Embryonic facial prominence (tissue), 1 donor: Measurements from ENCODE around the gene ENPP1.
"Not testable (repeated sequence)": the region's sequence is repeated elsewhere in the genome, so short reads cannot be mapped to it uniquely, and the experiment has no call there.

Experiments
- DNase-seq: peaks from one replicate; pipeline ENCODE4 v3.0.0-alpha.2; 2016; ENCODE audit errors: extremely low spot score

ENPP1 gene

DNA sequence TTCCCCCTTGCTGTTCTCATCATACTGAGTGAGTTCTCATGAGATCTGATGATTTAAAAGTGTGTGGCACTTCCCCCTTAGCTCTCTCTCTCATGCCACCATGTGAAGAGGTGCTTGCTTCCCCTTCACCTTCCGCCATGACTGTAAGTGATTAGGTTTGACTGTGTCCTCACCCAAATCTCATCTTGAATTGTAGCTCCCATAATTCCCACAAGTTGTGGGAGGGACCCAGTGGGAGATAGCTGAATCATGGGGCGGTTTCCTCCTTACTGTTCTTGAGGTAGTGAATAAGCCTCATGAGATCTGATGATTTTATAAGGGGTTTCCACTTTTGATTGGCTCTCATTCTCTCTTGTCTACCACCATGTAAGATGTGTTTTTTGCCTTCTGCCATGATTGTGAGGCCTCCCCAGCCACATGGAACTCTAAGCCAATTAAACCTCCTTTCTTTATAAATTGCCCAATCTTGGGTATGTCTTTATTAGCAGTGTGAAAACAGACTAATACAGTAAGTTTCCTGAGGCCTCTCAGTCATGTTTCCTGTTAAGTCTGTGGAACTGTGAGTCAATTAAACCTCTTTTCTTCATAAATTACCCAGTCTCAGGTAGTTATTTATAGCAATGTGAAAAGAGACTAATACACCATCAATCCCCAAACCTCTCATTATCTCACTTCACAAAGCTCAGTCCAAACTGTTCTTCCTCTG lies 108.4 kb downstream of the ENPP1 start:
- DNase-seq = not testable (repeated sequence)

DNA sequence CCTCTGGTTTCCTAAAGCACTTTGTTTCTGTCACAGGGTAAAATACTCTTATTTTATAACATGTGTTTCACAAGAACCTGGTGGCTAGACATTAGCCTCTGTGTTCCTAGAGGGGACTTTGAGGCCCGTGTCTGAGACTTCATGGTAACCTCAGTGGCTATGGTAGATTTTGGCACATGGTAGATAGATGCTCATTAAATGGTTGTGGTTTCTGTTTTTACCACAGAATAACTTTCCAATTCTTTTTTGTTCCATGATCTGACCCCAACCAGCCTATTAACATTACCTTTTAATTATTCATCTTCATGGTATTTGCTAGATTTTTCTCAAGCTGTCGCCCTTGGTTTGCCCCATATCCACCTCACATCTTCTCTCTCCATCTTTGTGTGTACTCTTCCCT lies 109.0 kb downstream of the ENPP1 start:
- no peak for DNase-seq

DNA sequence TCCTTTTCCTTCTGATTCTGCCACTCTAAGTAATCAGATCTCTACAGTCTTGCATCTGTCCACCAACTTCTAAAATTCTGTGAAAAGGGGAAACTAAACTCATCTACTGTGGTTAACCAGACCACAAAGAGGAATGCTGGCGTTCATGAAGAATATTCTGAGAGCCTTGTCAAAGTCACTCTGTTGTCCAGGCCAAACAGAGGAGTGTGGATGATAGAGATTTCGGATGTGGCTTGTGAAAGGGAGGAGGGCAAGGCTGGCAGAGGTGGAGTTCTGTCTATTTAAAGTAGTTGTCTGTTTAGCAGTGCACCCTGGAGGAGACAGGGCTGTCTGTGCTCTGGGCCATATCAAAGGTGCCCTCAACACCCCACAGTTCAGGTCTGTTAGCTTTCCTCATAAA lies 109.5 kb downstream of the ENPP1 start:
- DNase-seq = no peak

DNA sequence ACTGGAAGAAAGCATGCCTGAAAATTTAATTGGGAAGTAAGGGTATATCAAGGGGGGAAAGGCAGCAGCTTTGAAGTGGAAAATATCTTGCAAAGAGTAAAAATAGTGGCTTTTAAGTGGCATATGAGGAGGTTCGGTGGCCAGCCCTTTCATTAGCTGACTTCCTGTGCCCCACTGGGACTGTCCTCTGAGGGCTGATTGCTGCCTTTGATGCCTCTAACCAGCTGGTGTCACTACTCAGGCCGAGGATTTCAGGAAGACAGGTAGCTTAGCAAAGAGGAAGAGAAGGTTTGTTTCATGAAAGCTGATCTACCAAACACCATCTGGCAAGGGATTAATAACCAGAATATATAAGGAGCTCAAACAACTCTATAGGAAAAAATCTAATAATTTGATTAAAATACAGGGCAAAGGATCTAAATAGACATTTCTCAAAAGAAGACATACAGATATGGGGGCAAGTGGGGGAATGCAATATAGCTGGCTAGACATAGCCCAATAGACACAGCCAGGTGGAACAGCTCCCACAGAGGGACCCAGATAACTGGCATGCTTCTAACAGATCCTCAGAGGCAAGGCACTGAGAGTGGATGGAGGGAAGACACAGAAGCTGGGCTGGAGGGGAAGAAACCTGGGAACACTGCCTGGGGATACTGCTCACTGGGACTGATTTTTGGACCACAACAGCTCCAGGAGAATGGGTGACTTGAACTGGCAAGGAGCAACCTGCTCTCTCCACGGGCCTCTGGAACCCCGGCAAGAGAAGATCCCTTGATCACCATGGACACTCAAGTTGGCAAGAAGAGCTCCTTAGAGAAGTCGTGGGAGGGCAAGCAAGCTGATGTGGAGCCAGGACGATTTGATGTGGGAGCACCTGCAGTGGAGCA lies 110.2 kb downstream of the ENPP1 start:
- no peak for DNase-seq

DNA sequence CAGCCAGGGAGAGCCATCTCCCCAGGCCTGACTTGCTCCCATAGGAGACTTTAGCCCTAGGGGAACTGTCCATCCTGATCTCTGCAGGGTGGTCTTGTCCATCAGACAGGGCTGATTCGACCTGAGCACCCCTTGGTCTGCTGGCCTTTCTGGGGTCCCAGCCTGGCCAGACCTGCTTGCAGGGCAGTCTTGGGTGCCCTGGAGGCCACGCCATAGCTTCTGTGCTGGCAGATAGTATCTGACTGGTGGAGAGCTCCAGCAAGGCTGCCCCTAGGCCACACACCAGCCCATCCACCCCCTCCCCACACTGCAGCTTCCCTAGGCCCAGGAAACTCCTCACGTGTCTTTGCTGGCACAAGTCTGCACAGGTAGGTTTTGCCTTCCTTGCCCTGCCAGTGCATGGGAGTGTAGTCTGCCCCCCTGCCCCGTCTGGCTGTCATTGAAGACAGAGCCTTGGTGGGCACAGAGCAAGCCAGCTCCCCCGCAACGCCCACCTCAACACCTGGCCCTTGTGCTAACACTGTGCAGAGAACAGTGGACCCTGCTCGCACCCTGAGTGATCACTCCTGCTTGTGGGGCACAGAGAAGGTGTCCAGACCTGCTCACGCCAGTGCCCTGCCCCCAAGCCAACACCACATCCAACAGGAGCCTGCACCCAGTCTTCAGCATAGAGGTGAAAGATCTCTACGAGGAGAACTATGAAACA lies 111.0 kb downstream of the ENPP1 start:
- DNase-seq = no peak

DNA sequence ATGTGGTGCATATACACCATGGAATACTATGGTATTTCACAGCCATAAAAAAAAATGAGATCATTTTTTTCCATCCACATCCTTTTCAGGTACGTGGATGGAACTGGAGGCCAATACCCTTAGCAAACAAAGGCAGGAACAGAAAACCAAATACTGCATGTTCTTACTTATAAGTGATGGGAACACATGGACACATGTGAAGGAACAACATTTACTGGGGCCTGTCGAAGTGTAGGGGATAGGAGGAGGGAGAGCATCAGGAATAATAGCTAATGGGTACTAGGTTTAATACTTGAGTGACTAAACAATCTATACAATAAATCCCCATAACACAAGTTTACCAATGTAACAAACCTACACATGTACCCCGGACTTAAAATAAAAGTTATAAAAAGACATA lies 112.8 kb downstream of the ENPP1 start:
- DNase-seq = no peak

DNA sequence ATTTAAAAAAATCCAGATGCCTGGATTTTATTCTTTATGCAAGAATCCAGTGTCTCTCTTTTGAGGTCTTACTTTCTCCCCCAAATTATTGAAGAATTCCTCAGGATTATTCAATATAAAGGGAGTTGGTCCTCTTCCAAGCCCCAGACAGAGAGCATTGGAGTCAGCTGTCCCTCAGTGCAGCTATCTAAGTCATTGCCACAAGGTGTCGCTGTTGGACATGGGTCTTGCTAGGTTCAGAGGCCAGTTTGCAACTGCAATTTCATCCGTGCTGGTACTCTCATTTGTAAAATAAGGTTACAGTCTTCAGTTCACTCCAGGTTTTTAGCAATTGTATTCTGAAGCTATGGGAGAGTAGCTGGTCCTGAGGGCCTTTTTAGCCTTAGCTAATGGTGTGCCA lies 115.5 kb downstream of the ENPP1 start:
- no peak for DNase-seq

DNA sequence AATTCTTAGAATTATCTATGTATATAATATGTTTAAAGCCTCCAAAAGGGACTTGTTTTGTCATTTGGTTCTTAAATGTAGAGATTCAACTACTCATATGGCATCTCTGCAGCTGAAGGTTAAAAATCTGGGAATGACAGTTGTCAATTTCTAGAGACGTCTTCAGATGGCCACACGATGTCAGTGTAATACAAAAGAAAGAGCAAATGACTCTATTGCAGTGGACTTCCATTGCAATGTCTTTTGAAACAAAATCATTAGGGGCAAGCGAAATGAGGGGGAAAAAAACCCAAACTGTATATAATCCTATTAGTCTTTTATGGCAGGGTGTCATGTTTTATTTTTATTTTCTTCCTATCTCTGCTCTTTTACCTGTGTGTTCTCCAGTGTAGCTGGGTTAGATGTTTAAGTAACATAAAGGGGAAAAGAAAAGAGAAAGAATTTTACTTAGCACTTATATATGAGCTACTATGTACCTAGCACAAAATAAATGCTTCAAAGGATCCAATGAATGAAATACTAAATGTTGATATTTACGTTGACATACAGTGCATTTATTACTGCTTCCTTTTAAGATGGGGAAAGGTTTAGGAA lies 117.2 kb downstream of the ENPP1 start:
- no peak for DNase-seq

DNA sequence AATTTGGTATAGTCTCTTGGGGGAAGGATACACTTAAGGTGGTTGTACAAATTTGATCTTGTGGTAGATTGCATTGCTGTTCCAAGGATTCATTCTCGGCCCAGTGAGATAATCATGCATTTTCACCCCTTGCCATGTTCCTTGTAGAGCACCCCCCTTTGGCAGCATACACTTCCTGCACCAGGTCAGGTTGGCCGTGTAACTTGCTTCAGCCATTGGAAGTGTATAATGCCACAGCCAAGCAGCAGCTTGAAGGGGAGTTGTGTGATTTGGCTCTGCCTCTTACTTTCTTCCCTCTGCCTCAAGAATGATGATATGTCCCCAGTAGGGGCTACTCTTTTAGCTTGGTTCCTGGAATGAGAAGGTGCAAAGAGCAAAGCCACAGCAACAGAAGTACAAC lies 121.4 kb downstream of the ENPP1 start:
- no peak for DNase-seq

DNA sequence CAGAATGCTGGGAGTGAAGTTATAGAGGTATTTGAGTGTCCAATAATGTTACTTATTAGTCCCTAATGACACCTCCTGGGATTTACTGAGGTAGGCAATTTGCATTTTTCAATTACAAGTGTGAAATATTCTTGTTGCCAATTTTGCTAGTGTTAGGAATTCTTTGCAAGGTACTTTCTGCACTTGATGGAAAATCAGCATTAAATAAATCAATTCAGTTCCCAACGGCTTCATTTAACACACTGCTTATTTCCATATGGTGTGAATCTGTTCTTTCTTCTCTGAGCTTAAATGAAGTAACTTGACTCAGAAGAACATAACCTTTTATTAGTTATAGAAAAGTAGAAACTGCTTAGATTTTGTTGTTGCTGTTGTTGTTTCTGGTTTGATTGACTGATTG lies 122.2 kb downstream of the ENPP1 start:
- no peak for DNase-seq

DNA sequence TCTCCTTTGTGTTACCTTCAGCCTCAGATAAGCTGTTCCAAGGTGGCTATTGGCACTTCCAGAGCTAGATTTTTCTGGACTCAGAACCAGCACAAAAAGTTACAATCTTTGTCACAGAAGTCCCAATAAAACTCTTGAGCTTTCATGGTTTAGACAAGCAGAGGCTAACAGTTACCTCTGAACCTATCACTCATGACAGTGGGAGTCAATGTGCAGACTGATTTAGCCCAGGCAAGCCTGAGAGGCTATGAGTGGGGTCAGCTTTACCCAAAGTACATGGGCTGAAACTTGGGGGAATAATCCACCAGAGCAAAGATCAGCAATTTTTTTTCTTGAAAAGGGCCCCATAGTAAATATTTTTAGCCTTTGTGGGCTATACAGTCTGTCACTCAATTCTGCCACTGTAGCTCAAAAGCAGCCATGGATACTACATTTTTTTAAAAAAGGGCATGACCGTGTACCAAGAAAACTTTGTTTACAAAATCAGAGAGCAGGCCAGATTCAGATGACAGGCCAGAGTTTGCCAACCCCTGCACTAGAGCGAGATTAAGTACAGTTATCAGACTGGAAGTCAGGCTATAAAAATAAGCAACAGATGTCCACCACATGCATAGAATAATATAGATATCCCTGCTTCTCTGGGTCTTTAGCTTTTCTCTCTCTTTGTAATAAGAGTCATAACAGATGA lies 123.4 kb downstream of the ENPP1 start:
- no peak for DNase-seq

DNA sequence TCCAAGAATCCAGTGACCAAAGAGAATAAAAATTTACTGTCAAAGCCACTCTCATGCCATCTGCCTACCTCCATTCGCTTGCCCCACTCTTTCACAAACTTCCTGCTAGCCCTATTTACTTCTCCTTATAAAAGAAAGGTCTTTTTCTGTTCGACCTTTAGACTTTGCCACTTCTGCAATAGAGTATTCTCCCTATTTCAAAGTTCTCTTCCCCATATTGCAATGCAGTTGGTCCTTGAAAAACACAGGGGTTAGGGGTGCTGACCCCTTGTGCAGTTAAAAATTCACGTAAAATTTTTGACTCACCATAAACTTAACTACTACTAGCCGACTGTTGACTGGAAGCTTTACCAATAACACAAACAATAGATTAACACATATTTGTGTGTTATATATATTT lies 128.3 kb downstream of the ENPP1 start:
- DNase-seq = no peak

DNA sequence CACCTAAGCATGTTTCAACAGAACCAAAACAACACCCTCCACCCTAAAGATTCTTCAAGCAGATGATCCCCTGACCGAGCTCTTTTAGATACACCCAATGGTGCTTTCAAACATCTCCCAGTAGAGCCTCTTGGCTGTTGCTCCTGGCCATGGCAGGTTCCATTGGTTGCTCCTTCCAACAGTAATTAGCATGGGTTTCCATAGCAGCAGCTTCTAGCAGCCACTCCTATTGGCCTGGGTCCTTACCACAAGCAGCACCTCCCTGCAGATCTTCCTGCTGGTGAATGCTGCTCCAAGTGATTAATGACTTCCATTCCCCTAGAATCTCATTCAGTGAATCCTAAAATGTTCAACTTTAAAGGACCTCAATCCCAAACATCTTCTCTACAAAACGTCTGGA lies 129.4 kb downstream of the ENPP1 start:
- DNase-seq = no peak

DNA sequence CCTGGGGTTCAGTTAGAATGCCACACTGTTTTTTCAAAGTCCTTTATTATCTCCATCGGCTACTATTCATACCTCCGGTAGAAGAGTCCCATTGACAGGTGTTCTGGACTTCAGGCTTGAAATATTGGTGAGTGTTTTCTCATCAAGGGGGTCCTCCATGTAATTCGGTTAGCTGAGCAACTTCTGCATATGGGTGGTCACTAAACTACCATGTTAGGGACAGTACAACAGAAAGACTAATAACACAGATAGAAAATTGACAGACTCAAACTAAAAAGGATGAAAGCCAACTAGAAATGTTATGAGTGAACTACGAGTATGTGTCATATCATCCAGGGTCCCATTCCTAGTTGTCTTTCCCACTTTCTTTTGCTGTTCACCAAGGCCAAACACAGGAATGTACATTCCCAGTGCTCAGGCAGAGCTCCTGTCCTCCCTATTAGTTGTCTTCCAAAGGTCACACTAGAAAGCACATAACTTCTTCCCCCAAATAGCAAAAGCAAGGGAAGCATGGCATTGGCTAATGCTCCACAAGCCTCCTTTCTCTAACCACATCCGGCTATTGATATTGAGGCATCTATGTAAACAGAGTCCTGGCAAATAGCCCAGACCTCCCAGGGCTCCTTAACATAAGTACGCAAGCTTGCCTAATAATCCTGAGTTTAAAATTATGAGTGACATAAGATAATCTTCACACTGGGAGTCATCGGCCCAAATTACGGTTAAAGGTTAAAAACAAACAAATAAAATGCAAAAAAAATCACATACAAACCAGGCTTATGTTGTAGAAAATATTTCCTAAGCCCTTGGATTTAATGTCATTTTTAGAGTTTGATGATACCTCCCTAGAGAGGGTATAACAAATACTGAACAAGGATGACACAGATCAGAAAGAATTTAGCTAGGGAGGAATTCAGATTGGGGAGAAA lies 130.1 kb downstream of the ENPP1 start:
- DNase-seq = no peak
